ENCODE data around the gene MSANTD2.

MSANTD2 gene

DNA sequence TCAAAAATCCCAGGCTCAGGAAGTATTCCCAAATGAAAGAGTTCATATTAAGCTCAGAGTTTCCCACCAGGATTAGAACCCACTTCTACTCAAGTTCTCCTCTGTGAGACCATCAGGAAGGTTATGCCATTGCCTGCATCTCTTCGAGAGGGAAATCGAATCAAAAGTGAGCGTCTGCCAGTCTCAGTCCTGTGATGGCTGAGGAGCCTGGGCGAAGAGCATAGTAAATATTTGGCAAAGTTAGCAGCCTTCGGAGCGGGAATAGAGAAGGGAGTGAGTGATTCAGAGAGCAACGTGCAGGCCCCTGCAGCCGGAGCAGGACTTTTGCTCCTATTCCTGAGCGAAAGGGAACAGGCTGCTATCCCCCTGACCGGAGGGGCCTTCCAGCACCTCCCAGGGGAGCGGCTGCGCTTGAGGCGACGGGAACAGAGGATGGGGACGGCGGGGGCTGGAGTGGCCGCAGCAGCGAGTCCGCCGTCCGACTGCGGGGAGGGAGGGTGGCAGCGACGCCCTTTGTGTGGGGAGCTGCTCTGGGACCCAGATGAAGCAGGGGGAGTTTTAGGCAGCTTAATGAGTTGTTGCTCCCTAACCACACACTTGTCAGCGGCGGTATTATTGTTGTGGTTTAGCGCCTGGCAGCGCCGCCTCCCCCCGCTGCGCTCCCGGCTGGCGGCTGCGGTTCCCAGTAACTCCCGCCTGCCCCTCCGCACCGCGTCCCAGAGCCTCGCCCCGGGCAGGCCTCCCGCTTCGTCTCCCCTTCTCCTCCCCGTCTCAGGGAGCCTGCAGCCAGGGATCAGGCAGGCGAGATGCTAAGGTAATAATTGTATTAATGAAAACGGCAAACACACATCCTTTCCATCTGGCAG, 82.2 kb downstream of the MSANTD2 start:
- TF ChIP-seq, protein P1, sequence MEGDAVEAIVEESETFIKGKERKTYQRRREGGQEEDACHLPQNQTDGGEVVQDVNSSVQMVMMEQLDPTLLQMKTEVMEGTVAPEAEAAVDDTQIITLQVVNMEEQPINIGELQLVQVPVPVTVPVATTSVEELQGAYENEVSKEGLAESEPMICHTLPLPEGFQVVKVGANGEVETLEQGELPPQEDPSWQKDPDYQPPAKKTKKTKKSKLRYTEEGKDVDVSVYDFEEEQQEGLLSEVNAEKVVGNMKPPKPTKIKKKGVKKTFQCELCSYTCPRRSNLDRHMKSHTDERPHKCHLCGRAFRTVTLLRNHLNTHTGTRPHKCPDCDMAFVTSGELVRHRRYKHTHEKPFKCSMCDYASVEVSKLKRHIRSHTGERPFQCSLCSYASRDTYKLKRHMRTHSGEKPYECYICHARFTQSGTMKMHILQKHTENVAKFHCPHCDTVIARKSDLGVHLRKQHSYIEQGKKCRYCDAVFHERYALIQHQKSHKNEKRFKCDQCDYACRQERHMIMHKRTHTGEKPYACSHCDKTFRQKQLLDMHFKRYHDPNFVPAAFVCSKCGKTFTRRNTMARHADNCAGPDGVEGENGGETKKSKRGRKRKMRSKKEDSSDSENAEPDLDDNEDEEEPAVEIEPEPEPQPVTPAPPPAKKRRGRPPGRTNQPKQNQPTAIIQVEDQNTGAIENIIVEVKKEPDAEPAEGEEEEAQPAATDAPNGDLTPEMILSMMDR (IDR thresholded peaks at IDR 0.05) = no peak

DNA sequence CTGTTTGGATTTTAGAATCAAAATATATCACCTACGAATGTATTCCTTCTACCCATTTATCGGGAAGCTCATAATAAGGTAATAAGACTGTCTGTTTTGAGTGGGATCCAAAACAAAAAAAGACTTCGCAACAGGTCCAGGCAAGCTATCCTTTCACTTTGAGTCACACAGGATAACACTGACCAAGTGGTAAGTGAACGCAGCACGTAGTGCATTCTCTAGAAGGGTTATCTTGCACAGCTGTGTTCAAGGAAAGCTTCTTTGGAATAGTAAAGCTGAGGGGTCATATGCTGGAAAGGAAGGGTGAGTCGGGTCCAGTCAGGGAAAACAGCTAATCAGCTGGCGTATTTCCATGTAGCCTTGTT, 82.8 kb downstream of the MSANTD2 start:
- TF ChIP-seq, protein P1 (IDR thresholded peaks at IDR 0.05) = no peak

DNA sequence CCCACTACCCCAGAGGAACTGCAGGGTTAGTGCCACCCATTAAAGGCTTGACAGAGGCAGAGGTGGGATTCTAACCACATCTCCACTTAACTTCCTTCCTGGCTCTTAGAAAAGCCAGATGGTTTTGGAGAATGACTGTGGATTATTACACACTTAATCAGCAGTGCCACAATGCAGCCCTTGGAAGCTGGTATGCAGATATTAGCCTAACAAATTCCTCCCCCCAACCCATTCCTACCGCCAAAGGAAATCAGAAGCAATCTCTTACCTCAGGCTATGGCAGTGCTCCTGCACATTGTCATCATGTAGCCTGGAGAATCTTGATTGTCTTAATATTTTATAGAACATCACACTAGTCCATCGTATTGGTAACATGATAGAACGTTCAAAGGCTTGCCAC, 83.6 kb downstream of the MSANTD2 start:
- TF ChIP-seq, protein P1 (IDR thresholded peaks at IDR 0.05) = no peak
